Dendritic cell treated with granulocyte-macrophage colony-stimulating factor and Interleukin-4, amounts not matched to agents 40 ng/mL and 50 ng/mL, for 4 days (primary cell): ENCODE data around the gene SLC4A9.
"Not testable (repeated sequence)": the region's sequence is repeated elsewhere in the genome, so short reads cannot be mapped to it uniquely, and the experiment has no call there.

Source experiments
- H3K27ac Mint-ChIP-seq: one replicate; pipeline ENCODE4 v1.8.0; 2022; ENCODE audit warnings: mild to moderate bottlenecking, mixed read lengths
- H3K27me3 Mint-ChIP-seq: one replicate; pipeline ENCODE4 v1.8.0; 2022; ENCODE audit warnings: mild to moderate bottlenecking, mixed read lengths
- H3K36me3 Mint-ChIP-seq: one replicate; pipeline ENCODE4 v1.8.0; 2022; ENCODE audit warnings: low read depth, mixed read lengths
- H3K4me1 Mint-ChIP-seq: one replicate; pipeline ENCODE4 v1.8.0; 2022; ENCODE audit warnings: low read depth, mixed read lengths
- H3K4me3 Mint-ChIP-seq: one replicate; pipeline ENCODE4 v1.8.0; 2022; ENCODE audit warnings: mild to moderate bottlenecking, moderate library complexity, mixed read lengths
- H3K9me3 Mint-ChIP-seq: one replicate; pipeline ENCODE4 v1.8.0; 2022; ENCODE audit warnings: mixed read lengths
- intact Hi-C: fragments of 100-400 bp; cut with micrococcal nuclease; formaldehyde crosslinking; loops from one replicate; pipeline ENCODE4 v1.15.0; 2022

Gene SLC4A9

GRCh38 chr5:140413230-140413629, 53.2 kb downstream of the SLC4A9 start:
- no peak overlapping the region for H3K27ac Mint-ChIP-seq

GRCh38 chr5:140417235-140417634, 57.2 kb downstream of the SLC4A9 start:
- peaks cover 32% of the 10 kb centered on the region for H3K4me1 Mint-ChIP-seq
- H3K27ac Mint-ChIP-seq: no peak overlapping the region
- intact Hi-C loops: no loop called here
- no peaks in the 10 kb centered on the region for H3K9me3 Mint-ChIP-seq
- peaks cover 52% of the 10 kb centered on the region for H3K36me3 Mint-ChIP-seq
- H3K27me3 Mint-ChIP-seq: no peaks in the 10 kb centered on the region
- no peak overlapping the region for H3K4me3 Mint-ChIP-seq

More at GRCh38 chr5:140413230-140413629, 53.2 kb downstream of the SLC4A9 start:
- Mint-ChIP-seq H3K9me3 (no peaks in the 10 kb centered on the region), H3K4me1 (peaks cover 9% of the 10 kb centered on the region), H3K4me3 (no peak overlapping the region), H3K36me3 (peaks cover 39% of the 10 kb centered on the region), H3K27me3 (no peaks in the 10 kb centered on the region)
- intact Hi-C loops: no loop called here

GRCh38 chr5:140418862-140419520, 59.0 kb downstream of the SLC4A9 start:
- H3K36me3 Mint-ChIP-seq: peaks cover 54% of the 10 kb centered on the region
- peaks cover 31% of the 10 kb centered on the region for H3K4me1 Mint-ChIP-seq
- no peaks in the 10 kb centered on the region for H3K27me3 Mint-ChIP-seq
- no peaks in the 10 kb centered on the region for H3K9me3 Mint-ChIP-seq
- intact Hi-C loops: no loop called here
- no peak overlapping the region for H3K4me3 Mint-ChIP-seq
- no peak overlapping the region for H3K27ac Mint-ChIP-seq

GRCh38 chr5:140420226-140420570, 60.2 kb downstream of the SLC4A9 start:
- H3K4me1 Mint-ChIP-seq: peaks cover 31% of the 10 kb centered on the region
- no peak overlapping the region for H3K4me3 Mint-ChIP-seq
- peak overlapping the region; percentile 54 for H3K27ac Mint-ChIP-seq

GRCh38 chr5:140420665-140421361, 60.8 kb downstream of the SLC4A9 start:
- H3K9me3 Mint-ChIP-seq: no peaks in the 10 kb centered on the region
- H3K27me3 Mint-ChIP-seq: no peaks in the 10 kb centered on the region
- peaks cover 31% of the 10 kb centered on the region for H3K4me1 Mint-ChIP-seq
- intact Hi-C loops: no loop called here
- no peak overlapping the region for H3K27ac Mint-ChIP-seq
- H3K4me3 Mint-ChIP-seq: no peak overlapping the region
- H3K36me3 Mint-ChIP-seq: peaks cover 42% of the 10 kb centered on the region

More at GRCh38 chr5:140420226-140420570, 60.2 kb downstream of the SLC4A9 start:
- intact Hi-C loops: no loop called here
- Mint-ChIP-seq H3K36me3 (peaks cover 48% of the 10 kb centered on the region), H3K27me3 (no peaks in the 10 kb centered on the region), H3K9me3 (no peaks in the 10 kb centered on the region)

- Mint-ChIP-seq H3K4me1 (peaks cover 31% of the 10 kb centered on the region), H3K36me3 (peaks cover 39% of the 10 kb centered on the region)
- H3K27ac Mint-ChIP-seq, intact Hi-C loops, H3K9me3 Mint-ChIP-seq, H3K27me3 Mint-ChIP-seq, H3K4me3 Mint-ChIP-seq: not testable (repeated sequence)
These were observed 61.4 kb downstream of the SLC4A9 start for GRCh38 chr5:140421375-140421774.

- intact Hi-C loops: no loop called here
- no peak overlapping the region for H3K27ac Mint-ChIP-seq
- H3K4me3 Mint-ChIP-seq: no peak overlapping the region
- peaks cover 44% of the 10 kb centered on the region for H3K36me3 Mint-ChIP-seq
- H3K9me3 Mint-ChIP-seq: no peaks in the 10 kb centered on the region
- peaks cover 31% of the 10 kb centered on the region for H3K4me1 Mint-ChIP-seq
- H3K27me3 Mint-ChIP-seq: no peaks in the 10 kb centered on the region
These were observed 63.6 kb downstream of the SLC4A9 start for GRCh38 chr5:140423609-140424008.

- Mint-ChIP-seq H3K4me1 (peaks cover 27% of the 10 kb centered on the region), H3K36me3 (peaks cover 39% of the 10 kb centered on the region), H3K4me3 (no peak overlapping the region), H3K27me3 (no peaks in the 10 kb centered on the region), H3K27ac (no peak overlapping the region), H3K9me3 (no peaks in the 10 kb centered on the region)
- intact Hi-C loops: no loop called here
These were observed 64.1 kb downstream of the SLC4A9 start for GRCh38 chr5:140424135-140424534.
